HEK293T (cell line): ENCODE data around the gene ZNF737.

Experiments used
- ELF4 ChIP-seq: fragments of 450-650 bp; IDR thresholded peaks from 2 replicates; pipeline ENCODE4 v1.6.1; 2017; ENCODE audit warnings: antibody characterized with exemption
- FOXK2 ChIP-seq: fragments of 450-650 bp; IDR thresholded peaks from 2 replicates; pipeline ENCODE4 v1.6.1; 2016; ENCODE audit warnings: mild to moderate bottlenecking

GRCh38 chr19:20513189-20513904, 52.2 kb downstream of the ZNF737 start:
- TF ChIP-seq ELF4 (no peak), FOXK2 (no peak)
